AG10803 (cell line): ENCODE data around the gene TRAF3.
"Not testable (repeated sequence)": the region's sequence is repeated elsewhere in the genome, so short reads cannot be mapped to it uniquely, and the experiment has no call there.

Experiments used
- DNase-seq: peaks from one replicate; pipeline ENCODE4 v3.0.0; 2010; ENCODE audit warnings: low read depth
- H3K4me3 ChIP-seq: 2 replicates; pipeline ENCODE4 v1.5.1; 2011; ENCODE audit warnings: mild to moderate bottlenecking, low read length, control low read depth
- TF ChIP-seq, protein P1 (sequence below): conservative IDR thresholded peaks from 2 replicates; pipeline ENCODE4 v1.5.1; 2011; ENCODE audit warnings: mild to moderate bottlenecking, low read length, control low read depth, inconsistent platforms

The TRAF3 gene

DNA sequence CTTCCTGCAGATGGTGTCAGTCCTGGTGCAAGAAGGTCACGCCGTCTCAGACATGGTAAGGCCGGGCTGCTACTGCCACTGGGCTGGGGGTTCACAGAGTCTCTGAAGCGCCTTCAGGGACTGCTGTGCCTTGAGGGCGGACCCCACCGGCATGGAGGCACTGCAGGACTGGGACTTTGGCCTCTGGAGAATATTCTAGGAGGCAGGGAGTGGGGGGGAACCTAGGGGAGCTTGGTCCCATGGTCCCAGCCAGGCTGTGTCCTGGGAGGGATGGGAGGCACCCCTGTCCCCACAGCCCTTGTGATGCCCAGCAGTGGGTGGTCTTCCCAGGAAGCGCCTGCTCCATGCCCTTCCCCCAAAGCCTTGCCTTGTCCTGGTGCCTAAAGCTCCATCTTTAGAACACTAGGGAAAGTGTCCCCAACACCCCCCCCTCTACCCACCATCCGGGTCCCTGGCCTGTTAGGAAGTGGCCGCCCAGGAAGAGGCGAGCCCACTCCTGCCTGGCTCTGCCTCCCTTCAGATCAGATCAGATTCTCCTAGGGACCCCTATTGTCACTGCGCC is 146.8 kb downstream of the TRAF3 start:
- TF ChIP-seq, protein P1, sequence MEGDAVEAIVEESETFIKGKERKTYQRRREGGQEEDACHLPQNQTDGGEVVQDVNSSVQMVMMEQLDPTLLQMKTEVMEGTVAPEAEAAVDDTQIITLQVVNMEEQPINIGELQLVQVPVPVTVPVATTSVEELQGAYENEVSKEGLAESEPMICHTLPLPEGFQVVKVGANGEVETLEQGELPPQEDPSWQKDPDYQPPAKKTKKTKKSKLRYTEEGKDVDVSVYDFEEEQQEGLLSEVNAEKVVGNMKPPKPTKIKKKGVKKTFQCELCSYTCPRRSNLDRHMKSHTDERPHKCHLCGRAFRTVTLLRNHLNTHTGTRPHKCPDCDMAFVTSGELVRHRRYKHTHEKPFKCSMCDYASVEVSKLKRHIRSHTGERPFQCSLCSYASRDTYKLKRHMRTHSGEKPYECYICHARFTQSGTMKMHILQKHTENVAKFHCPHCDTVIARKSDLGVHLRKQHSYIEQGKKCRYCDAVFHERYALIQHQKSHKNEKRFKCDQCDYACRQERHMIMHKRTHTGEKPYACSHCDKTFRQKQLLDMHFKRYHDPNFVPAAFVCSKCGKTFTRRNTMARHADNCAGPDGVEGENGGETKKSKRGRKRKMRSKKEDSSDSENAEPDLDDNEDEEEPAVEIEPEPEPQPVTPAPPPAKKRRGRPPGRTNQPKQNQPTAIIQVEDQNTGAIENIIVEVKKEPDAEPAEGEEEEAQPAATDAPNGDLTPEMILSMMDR: no peak
- no peak for DNase-seq
- H3K4me3 ChIP-seq: no peak overlapping the region

DNA sequence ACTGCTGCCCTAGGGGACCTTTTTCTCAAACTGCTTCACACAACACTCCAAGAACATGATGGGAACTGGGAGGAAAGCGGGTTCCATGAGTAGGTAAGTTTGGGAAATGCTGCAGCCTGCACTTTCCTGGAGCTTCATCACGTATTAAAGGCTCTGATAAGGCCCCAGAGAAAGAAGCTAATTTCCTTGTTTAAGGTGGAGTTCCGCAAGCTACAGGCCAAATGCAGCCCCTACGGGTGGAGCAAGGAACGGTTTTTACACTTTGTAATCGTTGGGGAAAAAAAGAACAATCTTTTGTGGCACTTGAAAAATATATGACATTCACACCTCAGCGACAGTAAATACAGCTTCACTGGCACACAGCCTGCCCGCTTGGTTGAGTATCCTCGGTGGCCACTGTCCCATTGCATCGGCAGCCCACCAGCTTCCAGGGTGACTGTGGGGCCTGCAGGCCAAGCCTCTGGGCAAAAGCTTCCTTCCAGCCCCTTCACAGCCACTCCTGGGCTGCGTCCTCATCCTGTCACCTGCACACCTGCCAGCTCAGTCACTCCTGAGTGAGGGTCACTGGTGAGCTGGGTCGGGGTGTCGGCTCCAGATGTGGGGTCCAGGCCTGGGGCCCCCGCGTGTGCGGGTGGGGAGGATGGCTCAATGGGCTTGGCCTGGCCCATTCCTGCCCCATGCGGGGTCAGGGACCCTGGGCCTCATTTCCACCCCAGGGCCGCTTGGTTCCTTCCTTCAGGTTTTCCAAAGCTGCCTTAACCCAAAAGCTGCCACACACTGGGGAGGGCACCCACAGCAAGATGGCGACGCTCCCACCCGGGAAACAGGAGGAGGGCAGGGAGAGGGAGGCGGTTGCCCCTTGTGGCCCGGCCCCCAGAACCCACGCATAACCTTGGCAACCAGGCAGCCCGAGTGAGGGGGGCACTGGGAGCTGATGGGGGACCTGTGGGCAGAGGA is 147.7 kb downstream of the TRAF3 start:
- H3K4me3 ChIP-seq: no peak overlapping the region
- TF ChIP-seq, protein P1: peak; percentile 14; the same call in 1 of the 2 replicates
- DNase-seq: no peak

DNA sequence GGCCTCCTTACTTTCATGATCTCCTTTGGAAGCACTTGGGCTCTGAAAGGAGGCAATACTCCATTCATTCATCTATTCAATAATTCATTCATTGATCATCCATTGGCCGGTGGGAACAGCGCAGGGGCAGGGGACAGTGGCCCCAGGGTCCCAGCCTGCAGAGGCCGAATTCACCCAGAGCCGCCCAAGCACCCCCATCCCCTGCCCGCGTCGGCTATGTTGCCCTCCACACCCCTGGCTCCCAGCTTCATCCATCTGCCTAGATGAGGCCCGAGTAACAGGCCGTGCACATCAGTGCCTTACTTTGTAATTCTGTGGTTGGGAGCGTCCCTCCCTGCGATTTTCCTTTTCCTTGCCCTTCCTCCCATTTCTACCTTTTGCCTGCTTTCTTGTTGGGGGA is 148.4 kb downstream of the TRAF3 start:
- no peak for DNase-seq
- TF ChIP-seq, protein P1: no peak
- no peak overlapping the region for H3K4me3 ChIP-seq

DNA sequence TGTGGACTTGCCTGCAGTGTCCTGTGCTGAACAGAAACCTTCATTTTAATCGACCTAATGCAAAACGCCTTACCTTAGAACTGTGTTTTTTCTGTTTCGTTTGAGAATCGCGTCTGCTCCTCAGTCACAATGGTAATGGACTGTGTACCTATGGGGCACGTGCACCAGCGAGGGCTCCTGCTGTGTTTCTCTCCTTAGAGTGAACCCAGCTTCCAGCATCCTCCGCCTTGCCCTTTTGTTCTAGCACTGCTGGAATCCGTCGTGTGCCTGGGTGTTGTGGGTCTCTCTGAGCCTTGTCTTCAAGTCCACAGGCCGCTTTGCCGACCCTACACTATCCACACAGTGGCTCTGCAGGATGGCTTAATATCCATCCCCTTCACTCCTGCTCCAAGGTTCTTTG is 148.9 kb downstream of the TRAF3 start:
- DNase-seq: no peak
- H3K4me3 ChIP-seq: no peak overlapping the region
- TF ChIP-seq, protein P1: no peak

DNA sequence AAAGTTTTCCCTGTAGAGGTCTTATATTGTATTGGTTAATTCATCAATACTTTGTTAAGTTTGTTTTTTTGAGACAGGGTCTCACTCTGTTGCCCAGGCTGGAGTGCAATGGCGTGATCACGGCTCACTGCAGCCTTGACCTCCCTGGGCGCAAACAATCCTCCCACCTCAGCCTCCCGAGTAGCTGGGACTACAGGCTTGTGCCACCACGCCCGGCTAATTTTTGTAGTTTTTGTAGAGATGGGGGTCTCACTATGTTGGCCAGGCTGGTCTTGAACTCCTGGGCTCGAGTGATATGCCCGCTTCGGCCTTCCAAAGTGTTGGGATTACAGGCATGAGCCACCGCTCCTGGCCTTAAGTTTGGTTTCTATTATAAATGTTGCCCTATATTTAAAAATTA is 149.6 kb downstream of the TRAF3 start:
- not testable (repeated sequence) for H3K4me3 ChIP-seq, DNase-seq

DNA sequence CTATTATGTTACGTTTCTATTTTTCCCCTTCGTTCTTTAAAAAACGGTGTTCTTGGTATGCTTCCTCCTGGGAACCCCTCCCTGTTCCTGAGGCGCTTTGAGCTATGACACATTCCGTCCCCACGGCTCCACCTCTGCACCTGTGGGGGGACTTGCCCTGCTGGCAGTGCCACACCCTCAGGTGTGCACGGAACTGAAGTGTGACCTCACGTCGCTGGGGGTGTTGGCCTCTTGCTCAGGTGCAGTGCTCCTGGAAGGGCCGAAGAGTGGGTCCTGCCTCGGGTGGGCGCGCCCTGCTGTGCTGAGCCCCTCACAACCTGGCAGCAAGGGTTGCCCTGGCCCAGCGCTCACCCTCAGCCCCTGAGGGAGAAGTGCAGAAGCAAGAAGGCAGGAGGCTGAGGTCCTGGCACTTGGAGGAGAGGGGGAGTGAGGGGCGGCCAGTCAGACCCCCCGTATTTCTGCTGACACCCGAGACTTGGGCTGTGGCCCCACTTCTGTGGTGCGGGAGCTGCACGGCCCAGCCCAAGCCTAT is 150.2 kb downstream of the TRAF3 start:
- H3K4me3 ChIP-seq: no peak overlapping the region
- TF ChIP-seq, protein P1: no peak
- DNase-seq: no peak

DNA sequence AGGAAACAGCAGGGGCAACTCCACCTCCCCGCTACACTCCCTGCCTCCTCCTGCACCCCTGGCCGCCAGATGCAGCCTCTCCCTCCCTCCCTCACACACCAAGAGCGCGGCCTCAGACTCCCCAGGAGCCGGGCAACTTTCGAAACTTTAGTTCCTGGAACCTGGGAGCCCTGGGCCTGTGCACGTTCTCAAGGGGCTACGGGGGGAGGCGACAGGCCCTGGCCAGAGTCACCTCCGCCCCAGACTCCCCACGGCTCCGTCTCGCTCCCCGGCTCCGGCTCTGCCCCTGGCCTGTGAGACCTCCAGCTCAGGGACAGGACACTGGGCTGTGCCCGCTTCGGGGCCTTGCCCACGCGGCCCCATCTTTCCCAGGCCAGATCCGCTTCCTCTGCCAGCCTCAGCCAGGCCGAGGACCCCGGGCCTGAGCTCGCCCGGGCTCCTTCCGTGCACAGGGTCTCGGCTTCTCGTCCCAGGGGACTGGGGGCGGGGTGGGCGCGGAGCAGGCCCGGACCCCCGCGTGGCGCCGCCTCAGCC is 150.7 kb downstream of the TRAF3 start:
- TF ChIP-seq, protein P1: no peak
- DNase-seq: no peak
- peak overlapping the region; percentile 34 for H3K4me3 ChIP-seq
